ACC112 (cell line): Measurements from ENCODE around the gene HOXB6.
A peak's percentile ranks its signal among the peaks of the same experiment; 100 is the strongest.

ENCODE experiments used
- H2AFZ ChIP-seq: fragments of 200-600 bp; sonication (generic); one replicate; pipeline ENCODE4 v1.6.0; 2017; ENCODE audit warnings: antibody characterized with exemption, low read length; ENCODE audit not compliant: unreplicated experiment
- H3K27ac ChIP-seq: fragments of 200-600 bp; sonication (generic); 2 replicates; pipeline ENCODE4 v1.5.1; 2014; ENCODE audit warnings: low read depth, mild to moderate bottlenecking, antibody characterized with exemption, low read length, moderate library complexity
- H3K27me3 ChIP-seq: fragments of 200-600 bp; sonication (generic); 2 replicates; pipeline ENCODE4 v1.6.1; 2014; ENCODE audit warnings: mild to moderate bottlenecking, antibody characterized with exemption, low read length, moderate library complexity, mixed read lengths; ENCODE audit not compliant: insufficient read depth
- H3K36me3 ChIP-seq: fragments of 200-600 bp; sonication (generic); 2 replicates; pipeline ENCODE4 v1.6.1; 2016; ENCODE audit warnings: mild to moderate bottlenecking, antibody characterized with exemption, low read length, moderate library complexity, mixed read lengths; ENCODE audit not compliant: insufficient read depth
- H3K4me1 ChIP-seq: fragments of 200-600 bp; sonication (generic); one replicate; pipeline ENCODE4 v1.6.1; 2016; ENCODE audit warnings: low read length, mixed read lengths; ENCODE audit not compliant: insufficient read depth, unreplicated experiment, control insufficient read depth
- H3K4me3 ChIP-seq: fragments of 200-600 bp; sonication (generic); 2 replicates; pipeline ENCODE4 v1.5.1; 2014; ENCODE audit warnings: mild to moderate bottlenecking, low read depth, low read length
- H3K79me2 ChIP-seq: fragments of 200-600 bp; sonication (generic); one replicate; pipeline ENCODE4 v1.6.0; 2016; ENCODE audit warnings: low read length; ENCODE audit not compliant: control insufficient read depth, unreplicated experiment, insufficient read depth

HOXB6 gene

GRCh38 chr17:48626245-48627117, 21.7 kb upstream of the HOXB6 start, which contains the start of gene HOXB9:
Gene HOXB9, minus strand, starts transcription at chr17:48626358. Its CDS starts 89 bp downstream, at chr17:48626269.
- no peak within 1 kb of the TSS for H2AFZ ChIP-seq
- H3K27ac ChIP-seq: no peak within 1 kb of the TSS
- peaks cover 98% of the 10 kb centered on the region for H3K27me3 ChIP-seq

GRCh38 chr17:48625495-48626244, 20.9 kb upstream of the HOXB6 start:
- Histone ChIP-seq H3K79me2 (no peaks in the 10 kb centered on the region), H3K4me3 (peak overlapping the region; percentile 52), H3K27ac (no peak overlapping the region), H3K4me1 (no peaks in the 10 kb centered on the region), H2AFZ (no peak overlapping the region), H3K36me3 (no peaks in the 10 kb centered on the region), H3K27me3 (peaks cover 98% of the 10 kb centered on the region)

More at GRCh38 chr17:48626245-48627117, 21.7 kb upstream of the HOXB6 start, which contains the start of gene HOXB9:
- Histone ChIP-seq H3K79me2 (no peaks in the 10 kb centered on the region), H3K4me3 (peak within 1 kb of the TSS; percentile 52), H3K36me3 (no peaks in the 10 kb centered on the region), H3K4me1 (no peaks in the 10 kb centered on the region)

GRCh38 chr17:48624544-48625494, 20.0 kb upstream of the HOXB6 start:
- H2AFZ ChIP-seq: no peak overlapping the region
- H3K27me3 ChIP-seq: peaks cover 98% of the 10 kb centered on the region
- no peaks in the 10 kb centered on the region for H3K4me1 ChIP-seq
- H3K4me3 ChIP-seq: peak overlapping the region; percentile 52
- H3K36me3 ChIP-seq: no peaks in the 10 kb centered on the region
- no peaks in the 10 kb centered on the region for H3K79me2 ChIP-seq
- H3K27ac ChIP-seq: no peak overlapping the region

- no peaks in the 10 kb centered on the region for H3K4me1 ChIP-seq
- no peak overlapping the region for H2AFZ ChIP-seq
- peaks cover 98% of the 10 kb centered on the region for H3K27me3 ChIP-seq
- no peaks in the 10 kb centered on the region for H3K79me2 ChIP-seq
- no peaks in the 10 kb centered on the region for H3K36me3 ChIP-seq
- H3K27ac ChIP-seq: no peak overlapping the region
- no peak overlapping the region for H3K4me3 ChIP-seq
These were observed 19.3 kb upstream of the HOXB6 start for GRCh38 chr17:48624118-48624517.

- no peaks in the 10 kb centered on the region for H3K4me1 ChIP-seq
- H3K27ac ChIP-seq: no peak overlapping the region
- no peak overlapping the region for H3K4me3 ChIP-seq
- peaks cover 98% of the 10 kb centered on the region for H3K27me3 ChIP-seq
- H3K36me3 ChIP-seq: no peaks in the 10 kb centered on the region
- no peaks in the 10 kb centered on the region for H3K79me2 ChIP-seq
- no peak overlapping the region for H2AFZ ChIP-seq
These were observed 18.8 kb upstream of the HOXB6 start for GRCh38 chr17:48623583-48623982.

- Histone ChIP-seq H3K27me3 (peaks cover 98% of the 10 kb centered on the region), H2AFZ (no peak overlapping the region), H3K4me3 (no peak overlapping the region), H3K36me3 (no peaks in the 10 kb centered on the region), H3K79me2 (no peaks in the 10 kb centered on the region), H3K4me1 (no peaks in the 10 kb centered on the region), H3K27ac (no peak overlapping the region)
These were observed 18.1 kb upstream of the HOXB6 start for GRCh38 chr17:48622857-48623256.

GRCh38 chr17:48621410-48622392, 16.9 kb upstream of the HOXB6 start:
- no peak overlapping the region for H2AFZ ChIP-seq
- H3K36me3 ChIP-seq: no peaks in the 10 kb centered on the region
- no peak overlapping the region for H3K27ac ChIP-seq
- H3K27me3 ChIP-seq: peaks cover 98% of the 10 kb centered on the region
- no peaks in the 10 kb centered on the region for H3K79me2 ChIP-seq
- H3K4me1 ChIP-seq: no peaks in the 10 kb centered on the region
- no peak overlapping the region for H3K4me3 ChIP-seq

GRCh38 chr17:48620461-48621139, 15.8 kb upstream of the HOXB6 start:
- Histone ChIP-seq H3K4me1 (no peaks in the 10 kb centered on the region), H3K27me3 (peaks cover 99% of the 10 kb centered on the region), H2AFZ (no peak overlapping the region), H3K4me3 (no peak overlapping the region), H3K36me3 (no peaks in the 10 kb centered on the region), H3K79me2 (no peaks in the 10 kb centered on the region), H3K27ac (no peak overlapping the region)

- Histone ChIP-seq H3K4me3 (no peak overlapping the region), H2AFZ (no peak overlapping the region), H3K79me2 (no peaks in the 10 kb centered on the region), H3K27me3 (peaks cover 99% of the 10 kb centered on the region), H3K4me1 (no peaks in the 10 kb centered on the region), H3K36me3 (no peaks in the 10 kb centered on the region), H3K27ac (no peak overlapping the region)
These were observed 15.2 kb upstream of the HOXB6 start for GRCh38 chr17:48619826-48620449.
